HG03354 (cell line): ENCODE results near the gene OR2AT4.
"Not testable (repeated sequence)": the region's sequence is repeated elsewhere in the genome, so short reads cannot be mapped to it uniquely, and the experiment has no call there.

ENCODE experiments used
- ATAC-seq: cut with Tn5 transposase; IDR thresholded peaks from one replicate; pipeline ENCODE4 v1.9.1; 2021; ENCODE audit warnings: mild to moderate bottlenecking; ENCODE audit not compliant: unreplicated experiment, poor library complexity, severe bottlenecking

OR2AT4 gene

DNA sequence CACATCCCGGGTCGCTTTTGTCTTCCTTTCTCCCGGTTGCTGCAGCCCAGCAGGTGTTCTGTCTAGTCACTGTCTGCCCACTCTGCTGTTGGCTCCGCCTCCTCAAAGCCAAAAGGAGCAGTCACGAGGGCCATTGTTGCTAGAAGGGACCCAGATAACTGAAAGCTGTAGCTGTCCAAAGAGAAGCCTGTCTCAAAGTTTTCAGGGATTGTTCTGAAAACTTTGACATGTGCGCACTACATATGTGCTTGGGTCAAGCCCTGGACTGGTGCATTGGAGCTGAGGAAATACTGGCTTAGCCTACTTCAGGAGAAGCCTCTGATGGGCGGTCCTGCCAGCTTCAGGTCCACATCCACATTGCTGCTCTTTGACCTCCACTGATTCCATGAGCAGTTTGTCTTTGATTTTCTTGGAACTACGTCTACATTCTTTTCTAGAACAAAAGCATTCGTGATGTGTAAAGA is 8.8 kb upstream of the OR2AT4 start:
- ATAC-seq: no peak

DNA sequence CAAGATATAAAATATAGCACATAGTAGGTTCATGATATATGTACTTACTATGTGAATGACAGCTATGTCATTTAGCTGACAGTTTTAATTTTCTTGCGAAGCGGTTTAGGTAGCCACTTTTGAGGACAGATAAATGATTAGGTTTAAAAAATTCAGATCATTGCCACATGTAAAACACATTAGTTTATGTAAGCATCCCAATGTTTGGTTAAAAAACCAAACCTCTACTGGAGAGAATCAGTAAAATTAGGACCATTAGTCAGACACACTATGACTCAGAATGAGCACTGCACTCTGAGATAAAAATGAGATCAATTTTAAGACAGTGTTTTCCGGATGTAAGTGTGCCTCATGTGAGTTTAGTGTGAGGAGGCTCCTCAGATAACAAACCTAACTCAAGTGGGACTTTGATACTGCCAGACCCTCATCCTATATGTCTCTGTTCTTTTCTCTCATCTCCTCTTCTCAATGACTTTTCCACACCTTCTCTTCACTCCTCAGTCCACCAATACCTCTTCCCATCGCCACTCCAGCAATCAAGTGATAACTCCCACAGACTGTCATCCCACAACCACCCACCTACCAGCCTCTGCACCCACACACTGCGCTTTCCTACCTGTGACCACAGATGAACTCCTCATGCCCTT is 6.8 kb upstream of the OR2AT4 start:
- ATAC-seq: no peak

DNA sequence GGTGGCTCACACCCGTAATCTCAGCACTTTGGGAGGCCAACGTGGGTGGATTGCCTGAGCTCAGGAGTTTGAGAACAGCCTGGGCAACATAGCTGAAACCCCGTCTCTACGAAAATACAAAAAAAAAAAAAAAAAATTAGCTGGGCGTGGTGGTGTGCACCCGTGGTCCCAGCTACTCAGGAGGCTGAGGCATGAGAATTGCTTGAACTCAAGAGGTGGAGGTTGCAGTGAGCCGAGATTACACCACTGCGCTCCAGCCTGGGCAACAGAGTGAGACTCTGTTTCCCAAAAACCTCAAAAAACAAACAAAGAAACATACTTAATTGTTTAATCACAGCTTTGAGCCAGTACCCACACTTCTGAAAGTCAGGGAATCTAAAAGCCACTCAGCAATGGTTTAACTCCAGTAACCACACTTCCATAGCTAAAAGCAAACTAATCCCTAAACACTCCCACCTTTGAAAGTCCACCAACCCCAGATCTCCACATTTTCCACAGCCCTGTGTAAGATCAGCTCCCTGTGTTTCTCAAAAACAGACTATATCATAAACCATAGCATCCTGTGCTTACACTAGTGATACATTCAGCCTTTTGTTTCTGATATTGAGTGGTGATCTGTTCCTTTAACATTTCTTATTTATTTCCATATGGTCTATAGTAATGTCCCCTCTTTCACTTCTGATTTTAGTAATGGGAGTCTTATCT is 4.9 kb upstream of the OR2AT4 start:
- no peak for ATAC-seq

DNA sequence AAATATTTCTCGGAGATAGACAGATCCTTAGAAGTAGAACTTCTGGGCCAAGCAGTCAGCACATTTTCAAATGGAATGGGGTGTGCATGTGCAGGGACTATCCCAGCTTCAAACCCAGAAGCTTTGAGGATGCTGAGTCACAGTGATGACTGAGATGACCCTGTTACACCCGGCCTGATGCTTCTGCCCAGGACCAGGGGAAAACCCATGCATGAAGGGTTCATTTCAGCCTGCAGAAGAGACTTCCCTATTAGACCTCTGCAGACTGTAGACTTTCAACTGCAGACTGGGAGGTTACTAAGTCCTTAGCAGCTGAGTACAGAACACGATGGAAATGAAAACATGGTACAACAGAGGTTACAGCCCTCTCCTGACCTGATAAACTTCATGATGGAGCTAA is 3.6 kb upstream of the OR2AT4 start:
- peak; percentile 92 for ATAC-seq

DNA sequence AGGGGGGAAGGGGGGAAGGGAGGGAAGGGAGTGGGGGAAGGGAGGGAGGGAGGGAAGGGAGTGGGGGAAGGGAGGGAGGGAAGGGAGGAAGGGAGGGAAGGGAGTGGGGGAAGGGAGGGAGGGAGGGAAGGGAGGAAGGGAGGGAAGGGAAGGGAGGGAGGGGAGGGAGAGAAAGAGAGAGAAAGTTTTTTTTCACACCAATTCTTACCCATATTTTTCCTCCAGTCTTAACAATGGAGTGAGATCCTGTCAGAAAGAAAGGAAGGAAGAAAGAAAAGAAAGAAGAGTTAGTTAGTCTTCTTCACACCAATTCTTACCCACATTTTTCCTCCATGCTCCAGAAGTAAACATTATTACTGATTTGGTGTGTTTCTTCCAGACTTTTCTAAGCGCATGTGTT is 3.0 kb upstream of the OR2AT4 start:
- no peak for ATAC-seq

DNA sequence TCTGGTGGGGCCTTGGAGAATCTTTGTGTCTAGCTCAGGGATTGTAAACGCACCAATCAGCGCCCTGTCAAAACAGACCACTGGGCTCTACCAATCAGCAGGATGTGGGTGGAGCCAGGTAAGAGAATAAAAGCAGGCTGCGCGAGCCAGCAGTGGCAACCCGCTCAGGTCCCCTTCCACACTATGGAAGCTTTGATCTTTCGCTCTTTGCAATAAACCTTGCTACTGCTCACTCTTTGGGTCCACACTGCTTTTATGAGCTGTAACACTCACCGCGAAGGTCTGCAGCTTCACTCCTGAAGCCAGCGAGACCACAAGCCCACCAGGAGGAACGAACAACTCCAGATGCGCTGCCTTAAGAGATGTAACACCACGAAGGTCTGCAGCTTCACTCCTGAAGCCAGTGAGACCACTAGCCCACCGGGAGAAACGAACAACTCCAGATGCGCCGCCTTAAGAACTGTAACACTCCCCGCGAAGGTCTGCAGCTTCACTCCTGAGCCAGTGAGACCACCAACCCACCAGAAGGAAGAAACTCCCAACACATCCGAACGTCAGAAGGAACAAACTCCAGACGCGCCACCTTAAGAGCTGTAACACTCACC is 2.3 kb upstream of the OR2AT4 start:
- not testable (repeated sequence) for ATAC-seq

DNA sequence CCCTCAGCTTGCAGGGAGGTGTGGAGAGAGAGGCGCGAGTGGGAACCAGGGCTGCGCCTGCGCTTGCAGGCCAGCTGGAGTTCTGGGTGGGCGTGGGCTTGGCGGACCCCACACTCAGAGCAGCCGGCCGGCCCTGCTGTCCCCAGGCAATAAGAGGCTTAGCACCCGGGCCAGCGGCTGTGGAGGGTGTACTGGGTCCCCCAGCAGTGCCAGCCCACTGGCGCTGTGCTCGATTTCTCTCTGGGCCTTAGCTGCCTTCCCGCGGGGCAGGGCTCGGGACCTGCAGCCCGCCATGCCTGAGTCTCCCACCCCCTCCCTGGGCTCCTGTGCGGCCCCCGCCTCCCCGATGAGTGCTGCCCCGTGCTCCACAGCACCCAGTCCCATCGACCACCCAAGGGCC is 1.5 kb upstream of the OR2AT4 start:
- not testable (repeated sequence) for ATAC-seq

DNA sequence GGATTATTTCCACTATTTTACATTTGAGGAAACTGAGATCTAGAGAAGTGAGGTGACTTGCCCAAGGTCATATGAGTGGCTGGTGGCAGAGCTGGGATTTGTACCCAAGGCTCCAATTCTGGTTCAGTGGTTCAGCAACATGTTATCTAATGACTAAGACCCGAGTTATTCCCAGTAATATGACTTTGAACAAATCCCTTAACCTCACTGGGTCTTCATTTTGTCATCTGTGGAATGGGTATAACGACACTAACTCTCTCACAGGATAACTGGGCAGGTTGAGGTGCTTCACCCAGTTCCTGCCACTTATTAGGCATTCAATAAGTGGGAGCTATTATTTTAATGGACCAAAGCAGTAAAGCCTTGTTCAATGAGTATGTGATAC is 489 bp upstream of the OR2AT4 start:
- ATAC-seq: no peak

DNA sequence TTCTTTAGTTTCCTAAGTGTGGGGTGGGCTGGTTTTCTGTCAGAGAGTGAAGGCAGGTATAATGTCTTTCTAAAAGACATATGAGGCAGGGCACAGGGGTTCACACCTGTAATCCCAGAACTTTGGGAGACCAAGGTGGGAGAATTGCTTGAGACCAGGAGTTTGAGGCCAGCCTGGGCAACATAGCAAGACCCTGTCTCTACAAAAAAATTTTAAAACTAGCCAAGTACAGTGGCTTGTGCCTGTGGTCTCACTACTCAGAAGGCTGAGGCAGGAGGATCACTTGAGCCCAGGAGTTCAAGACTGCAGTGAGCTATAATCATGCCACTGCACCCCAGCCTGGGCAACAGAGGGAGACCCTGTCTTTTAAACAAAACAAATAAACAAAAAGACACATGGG is 2.3 kb downstream of the OR2AT4 start:
- not testable (repeated sequence) for ATAC-seq

DNA sequence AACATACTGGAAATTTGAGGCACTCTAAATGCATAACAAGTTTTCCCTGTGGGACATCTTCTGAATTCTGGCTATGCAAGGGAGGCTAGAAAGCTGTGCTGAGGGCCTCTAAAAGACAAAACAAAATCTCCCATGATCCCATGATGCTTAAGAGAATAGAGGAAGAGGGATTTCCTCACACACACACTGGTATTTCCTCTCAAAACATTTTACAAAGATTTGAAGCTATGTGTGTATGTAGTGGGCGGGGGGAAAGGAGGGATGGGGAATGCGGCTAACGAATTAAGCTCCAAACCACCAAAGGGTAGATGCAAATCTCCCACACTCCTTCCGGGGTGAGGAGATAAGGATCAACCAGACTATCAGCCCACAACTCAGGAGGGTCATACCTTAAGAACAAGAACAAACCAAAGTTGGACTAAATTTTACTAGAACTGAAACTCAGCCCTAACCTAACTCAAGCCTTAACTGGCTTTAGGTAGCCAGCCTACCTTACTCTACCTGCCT is 6.0 kb downstream of the OR2AT4 start:
- no peak for ATAC-seq

DNA sequence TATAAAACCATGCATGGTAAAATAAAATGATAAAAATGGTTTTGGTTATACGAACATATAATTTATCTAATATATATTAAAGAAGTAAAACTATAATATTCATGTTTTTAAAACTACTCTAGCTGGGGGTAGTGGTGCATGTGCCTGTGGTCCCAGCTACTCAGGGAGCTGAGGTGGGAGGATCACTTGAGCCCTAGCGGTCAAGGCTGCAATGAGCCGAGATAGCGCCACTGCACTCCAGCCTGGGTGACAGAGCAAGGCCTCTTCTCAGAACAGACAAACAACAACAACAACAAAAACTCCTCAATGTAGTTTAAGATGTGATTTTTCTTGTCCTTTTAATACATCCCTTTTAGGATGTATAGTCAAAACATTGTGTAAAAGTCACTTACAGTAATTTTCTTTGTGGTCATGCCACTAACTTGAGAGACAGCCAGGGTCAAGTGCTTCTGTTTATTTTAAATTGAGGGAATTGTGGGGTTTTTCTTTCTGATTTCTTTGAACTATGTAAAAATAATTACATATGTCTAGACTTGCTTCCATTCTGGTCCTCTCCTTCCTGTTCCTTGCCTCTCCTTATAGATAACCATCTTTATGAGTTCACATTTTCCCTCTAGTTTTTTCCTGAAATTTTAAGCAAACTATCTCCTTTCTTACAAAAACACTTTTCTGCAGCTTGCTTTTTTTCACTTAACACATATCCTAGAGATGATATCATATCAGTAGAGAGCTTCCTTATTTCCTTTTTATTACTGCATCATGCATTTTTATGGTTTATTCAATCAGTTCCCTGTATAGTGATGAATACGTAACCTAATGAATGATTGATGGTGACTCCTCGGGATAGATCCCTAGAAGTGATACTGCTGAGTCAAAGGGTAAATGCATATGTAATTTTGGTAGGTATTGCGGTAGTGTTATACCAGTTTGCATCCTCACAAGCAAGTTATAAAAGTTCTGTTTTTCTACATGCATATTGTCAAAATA is 9.1 kb downstream of the OR2AT4 start:
- no peak for ATAC-seq

DNA sequence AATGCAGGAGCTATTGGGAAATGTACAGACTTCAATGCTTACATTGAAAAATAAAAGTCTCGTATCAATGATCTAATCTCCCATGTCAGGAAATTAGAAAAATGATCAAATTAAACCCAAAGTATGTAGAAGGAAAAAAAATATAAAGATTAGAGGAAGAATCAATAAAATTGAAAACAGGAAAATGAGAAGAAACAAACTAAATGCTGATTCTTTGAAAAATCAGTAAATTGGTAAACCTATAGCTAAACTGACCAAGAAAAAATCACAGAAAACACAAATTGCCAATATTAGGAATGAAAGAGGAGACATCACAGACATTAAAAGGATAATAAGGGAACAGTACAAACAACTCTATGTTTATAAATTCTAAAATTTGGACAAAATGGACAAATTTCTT is 11.8 kb downstream of the OR2AT4 start:
- no peak for ATAC-seq

DNA sequence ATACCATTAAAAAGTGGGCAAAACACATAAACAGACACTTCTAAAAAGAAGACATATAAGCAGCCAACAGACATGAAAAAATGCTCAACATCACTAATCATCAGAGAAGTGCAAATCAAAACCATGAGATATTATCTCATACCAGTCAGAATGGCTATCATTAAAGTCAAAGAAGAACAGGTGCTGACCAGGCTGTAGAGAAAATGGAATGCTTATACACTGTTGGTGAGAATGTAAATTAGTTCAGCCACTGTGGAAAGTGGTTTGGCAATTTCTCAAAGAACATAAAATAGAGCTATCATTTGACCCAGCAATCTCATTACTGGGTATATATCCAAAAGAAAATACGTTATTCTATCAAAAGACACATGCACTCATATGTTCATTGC is 13.5 kb downstream of the OR2AT4 start:
- no peak for ATAC-seq

DNA sequence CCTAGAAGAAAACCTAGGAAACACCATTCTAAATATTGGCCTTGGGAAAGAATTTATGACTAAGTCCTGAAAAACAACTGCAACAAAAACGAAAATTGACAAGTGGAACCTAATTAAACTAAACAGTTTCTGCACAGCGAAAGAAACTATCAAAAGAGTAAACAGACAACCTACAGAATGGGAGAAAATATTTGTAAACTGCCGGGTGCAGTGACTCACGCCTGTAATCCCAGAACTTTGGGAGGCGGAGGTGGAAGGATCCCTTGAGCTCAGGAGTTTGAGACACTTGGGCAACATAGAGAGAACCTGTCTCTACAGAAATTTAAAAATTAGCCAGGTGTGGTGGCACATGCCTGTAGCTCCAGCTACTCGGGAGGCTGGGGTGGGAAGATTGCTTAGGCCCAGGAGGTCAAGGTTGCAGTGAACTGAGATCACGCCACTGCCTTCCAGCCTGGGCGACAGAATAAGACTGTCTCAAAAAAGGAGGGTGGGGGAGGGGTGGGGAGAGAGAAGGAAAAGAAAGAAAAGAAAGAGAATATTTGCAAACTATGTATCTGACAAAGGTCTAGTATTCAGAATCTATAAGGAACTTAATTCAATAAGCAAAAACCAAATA is 14.0 kb downstream of the OR2AT4 start:
- ATAC-seq: no peak

DNA sequence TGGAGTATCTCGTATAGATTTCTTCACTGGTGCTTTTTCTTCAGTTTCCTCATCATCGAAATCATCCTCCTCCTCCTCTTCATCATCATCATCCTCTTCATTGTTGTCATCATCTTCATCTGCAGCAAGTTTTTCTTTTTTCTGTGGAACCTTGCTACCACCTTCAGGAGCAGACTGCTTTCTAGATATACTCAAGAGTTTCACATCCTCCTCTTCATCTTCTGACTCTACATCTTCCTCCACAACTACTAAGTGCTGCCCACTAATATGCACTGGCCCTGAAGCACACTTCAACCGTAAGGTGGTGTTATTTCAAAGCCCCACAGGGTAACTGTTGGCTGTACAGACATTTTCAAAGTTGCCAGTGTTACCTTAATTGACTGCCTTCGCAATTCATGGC is 17.1 kb downstream of the OR2AT4 start:
- ATAC-seq: no peak

DNA sequence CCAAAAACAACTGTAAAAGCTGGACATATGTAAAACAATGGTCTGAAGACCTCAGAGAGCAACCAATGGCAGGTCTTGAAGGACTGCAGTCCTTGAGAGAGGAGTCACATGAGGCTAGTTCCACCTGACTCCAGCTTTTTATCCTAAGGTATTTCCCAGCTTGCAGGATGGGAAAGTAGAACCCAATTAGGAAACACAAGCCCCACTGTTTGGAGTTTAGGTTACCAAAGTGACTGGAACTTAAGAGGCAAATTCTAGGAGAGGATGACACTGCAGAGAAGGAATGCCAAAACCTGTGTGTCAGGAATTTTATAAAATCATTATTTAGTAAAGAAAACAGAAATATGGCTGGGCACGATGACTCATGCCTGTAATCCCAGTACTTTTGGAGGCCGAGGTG is 18.4 kb downstream of the OR2AT4 start:
- ATAC-seq: no peak

DNA sequence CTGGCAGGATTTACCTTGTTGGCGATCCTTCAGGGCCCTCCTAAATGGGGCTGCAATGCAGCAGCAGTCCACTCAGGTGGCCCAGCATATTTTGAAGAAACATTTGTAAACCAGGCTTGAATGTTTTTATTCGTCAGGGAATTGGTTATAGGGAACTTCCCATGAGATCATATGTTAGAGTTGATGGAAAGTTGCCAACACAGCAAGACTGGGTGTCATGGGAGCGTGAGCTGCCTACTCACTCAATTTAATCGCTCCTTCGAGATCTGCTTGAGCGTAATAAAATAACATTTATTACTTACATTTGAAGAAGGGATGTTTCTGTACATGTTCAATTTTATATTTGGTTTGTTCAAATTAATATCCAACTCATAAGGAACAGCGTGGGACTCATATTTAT is 19.4 kb downstream of the OR2AT4 start:
- no peak for ATAC-seq

DNA sequence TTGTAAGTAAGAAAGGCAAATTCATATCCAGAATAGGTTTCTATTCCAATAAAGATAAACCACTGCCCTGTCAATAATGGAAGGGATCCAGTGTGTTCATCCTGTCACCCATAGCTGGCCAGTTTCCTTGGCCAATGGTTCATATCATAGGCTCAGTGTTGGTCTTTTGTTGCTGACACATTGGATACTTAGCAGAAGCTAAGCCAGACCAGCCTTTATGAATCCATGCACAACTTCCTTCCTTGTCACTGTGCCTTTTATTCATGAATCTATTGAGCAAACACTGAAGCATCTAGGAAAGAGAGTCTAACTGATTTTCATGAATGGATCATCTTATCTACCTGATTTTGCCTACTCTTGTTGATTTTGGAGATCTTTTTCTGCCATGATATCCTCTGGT is 20.0 kb downstream of the OR2AT4 start:
- no peak for ATAC-seq

DNA sequence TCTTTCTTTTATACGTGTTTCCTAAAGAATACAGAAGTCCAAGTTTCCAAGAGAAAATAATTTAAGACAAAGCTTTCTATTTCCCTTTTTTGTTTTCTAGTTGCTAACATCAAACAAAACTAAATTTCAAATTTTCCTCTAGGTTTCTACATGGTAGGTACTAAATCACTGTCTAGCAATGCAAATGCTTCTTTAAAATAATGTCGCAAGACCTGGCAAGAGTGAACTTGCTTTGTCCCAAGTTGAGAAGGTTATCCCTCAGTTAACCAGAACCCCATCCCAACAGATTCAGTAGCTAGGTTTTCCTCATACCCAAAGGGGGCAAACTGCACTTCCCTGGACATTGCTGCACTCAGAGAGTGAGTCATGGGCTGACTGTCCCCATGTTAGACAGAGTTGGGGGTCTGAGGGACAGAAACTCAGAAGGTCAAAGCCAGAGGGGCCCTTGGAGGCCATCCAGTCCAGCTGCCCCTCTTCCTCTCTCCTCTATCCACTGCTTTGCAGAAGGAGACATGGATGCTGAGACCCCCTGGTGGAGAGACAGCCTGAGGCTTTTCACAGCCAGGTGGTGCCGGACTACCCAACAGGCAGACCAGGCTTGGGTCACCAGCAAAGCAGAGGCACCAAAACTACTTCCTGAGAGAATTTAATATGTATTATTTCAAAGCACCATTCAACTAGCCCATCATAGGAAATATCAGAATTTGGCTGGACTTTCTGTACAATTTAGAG is 23.1 kb downstream of the OR2AT4 start:
- ATAC-seq: no peak
